Glutamatergic neuron (in vitro differentiated cells): ENCODE data around the gene LRRC36. TPM values are rescaled to one million over a fixed set of nuclear protein-coding genes. Genes with fewer than 3 reads are reported as not detected.

Experiments
- DNase-seq: peaks from one replicate; pipeline ENCODE4 v3.0.0; 2022
- H3K27ac Mint-ChIP-seq: one replicate; pipeline ENCODE4 v1.8.0; 2020; ENCODE audit warnings: mild to moderate bottlenecking, mixed read lengths, inconsistent platforms; ENCODE audit not compliant: unreplicated experiment
- H3K27me3 Mint-ChIP-seq: one replicate; pipeline ENCODE4 v1.8.0; 2020; ENCODE audit warnings: mild to moderate bottlenecking, moderate library complexity, mixed read lengths, inconsistent platforms; ENCODE audit not compliant: unreplicated experiment
- H3K36me3 Mint-ChIP-seq: one replicate; pipeline ENCODE4 v1.8.0; 2020; ENCODE audit warnings: mild to moderate bottlenecking, mixed read lengths, inconsistent platforms; ENCODE audit not compliant: unreplicated experiment
- H3K4me1 Mint-ChIP-seq: one replicate; pipeline ENCODE4 v1.8.0; 2020; ENCODE audit warnings: mild to moderate bottlenecking, low read depth, mixed read lengths, inconsistent platforms; ENCODE audit not compliant: unreplicated experiment
- H3K4me3 Mint-ChIP-seq: one replicate; pipeline ENCODE4 v1.8.0; 2020; ENCODE audit warnings: mild to moderate bottlenecking, mixed read lengths, inconsistent platforms; ENCODE audit not compliant: unreplicated experiment
- H3K9me3 Mint-ChIP-seq: one replicate; pipeline ENCODE4 v1.8.0; 2020; ENCODE audit warnings: mild to moderate bottlenecking, moderate library complexity, mixed read lengths, inconsistent platforms; ENCODE audit not compliant: unreplicated experiment
- CTCF ChIP-seq: fragments of 200-600 bp; sonication (generic); IDR thresholded peaks from one replicate; pipeline ENCODE4 v1.5.0; 2021; ENCODE audit not compliant: partially characterized antibody, unreplicated experiment
- total RNA-seq: library from RNA; stranded (reverse); fragmentation: NEBNext Ultra II Directional; extraction: Animal tissue kit (Norgen Biotek cat#: 25700); gene quantifications from one replicate; pipeline ENCODE4 v1.2.1, GENCODE V29; 2021; ENCODE audit not compliant: unreplicated experiment

The LRRC36 gene
- total RNA-seq, 1 donor from 2014 or later = not detected

- no peak for DNase-seq
- Mint-ChIP-seq H3K27ac (peak overlapping the region; percentile 68), H3K27me3 (peaks cover 27% of the 10 kb centered on the region), H3K36me3 (no peaks in the 10 kb centered on the region), H3K9me3 (peaks cover 12% of the 10 kb centered on the region), H3K4me1 (peaks cover 15% of the 10 kb centered on the region), H3K4me3 (peak overlapping the region; percentile 79)
- TF ChIP-seq CTCF = no peak
Measured at GRCh38 chr16:67431775-67432505, 105.3 kb downstream of the LRRC36 start.

DNA sequence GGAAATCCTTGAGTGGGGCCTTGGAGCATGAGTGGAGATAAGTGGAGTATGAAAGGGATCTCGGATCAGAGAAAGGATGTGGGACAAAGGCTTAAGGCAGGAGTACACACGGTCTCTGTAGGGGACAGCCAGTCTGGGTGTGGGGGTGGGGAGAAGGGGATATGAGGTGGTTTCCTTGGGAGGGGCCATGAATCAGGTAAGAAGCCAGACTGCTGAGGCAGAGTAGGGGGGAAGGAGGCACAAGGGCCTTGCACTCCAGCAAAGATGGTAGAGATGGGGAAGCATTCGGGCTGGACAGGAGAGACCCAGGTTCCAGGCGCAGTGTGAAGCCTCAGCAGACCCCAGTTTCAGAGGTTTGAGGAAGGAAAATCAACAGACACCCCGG lies 105.9 kb downstream of the LRRC36 start:
- peak overlapping the region; percentile 48 for H3K27ac Mint-ChIP-seq
- H3K27me3 Mint-ChIP-seq = peaks cover 29% of the 10 kb centered on the region
- H3K4me1 Mint-ChIP-seq = peaks cover 11% of the 10 kb centered on the region
- no peak for TF ChIP-seq CTCF
- H3K4me3 Mint-ChIP-seq = peak overlapping the region; percentile 77
- DNase-seq = no peak
- H3K36me3 Mint-ChIP-seq = no peaks in the 10 kb centered on the region
- peaks cover 11% of the 10 kb centered on the region for H3K9me3 Mint-ChIP-seq

GRCh38 chr16:67433131-67433719 lies 106.6 kb downstream of the LRRC36 start:
- H3K27me3 Mint-ChIP-seq = peaks cover 25% of the 10 kb centered on the region
- H3K36me3 Mint-ChIP-seq = no peaks in the 10 kb centered on the region
- H3K27ac Mint-ChIP-seq = no peak overlapping the region
- peaks cover 11% of the 10 kb centered on the region for H3K9me3 Mint-ChIP-seq
- TF ChIP-seq CTCF = no peak
- no peak overlapping the region for H3K4me3 Mint-ChIP-seq
- H3K4me1 Mint-ChIP-seq = peaks cover 10% of the 10 kb centered on the region
- no peak for DNase-seq

Other genes with a start within 250 kb of the LRRC36 start
- gene PHAF1, start 216.9 kb upstream of the LRRC36 start, total RNA-seq = 27.1 TPM
- gene B3GNT9, start 175.8 kb upstream of the LRRC36 start, total RNA-seq = 1.0 TPM
- 1.0 TPM for gene TRADD, start 166.9 kb upstream of the LRRC36 start, total RNA-seq
- gene FBXL8, start 166.9 kb upstream of the LRRC36 start, total RNA-seq = 3.1 TPM
- 7.2 TPM for gene HSF4, start 162.1 kb upstream of the LRRC36 start, total RNA-seq
- gene NOL3, start 156.3 kb upstream of the LRRC36 start, total RNA-seq = 8.8 TPM
- gene MATCAP1, start 142.9 kb upstream of the LRRC36 start, total RNA-seq = 197 TPM
- 3.6 TPM for gene EXOC3L1, start 136.7 kb upstream of the LRRC36 start, total RNA-seq
- gene E2F4, start 134.7 kb upstream of the LRRC36 start, total RNA-seq = 64.3 TPM
- gene ELMO3, start 127.7 kb upstream of the LRRC36 start, total RNA-seq = 2.1 TPM
- gene TMEM208, start 99.7 kb upstream of the LRRC36 start, total RNA-seq = 42.6 TPM
- gene FHOD1, start 79.3 kb upstream of the LRRC36 start, total RNA-seq = 18.8 TPM
- 1.4 TPM for gene SLC9A5, start 77.8 kb upstream of the LRRC36 start, total RNA-seq
- gene PLEKHG4, start 47.3 kb upstream of the LRRC36 start, total RNA-seq = 3.4 TPM
- gene KCTD19, start 74 bp upstream of the LRRC36 start, total RNA-seq = 1.0 TPM
- 21.7 TPM for gene TPPP3, start 66.7 kb downstream of the LRRC36 start, total RNA-seq
- 4.6 TPM for gene ZDHHC1, start 89.7 kb downstream of the LRRC36 start, total RNA-seq
- 6.0 TPM for gene HSD11B2, start 104.3 kb downstream of the LRRC36 start, total RNA-seq
- 111 TPM for gene ATP6V0D1, start 154.3 kb downstream of the LRRC36 start, total RNA-seq
- not detected for gene AGRP, start 156.7 kb downstream of the LRRC36 start, total RNA-seq
- gene RIPOR1, start 202.0 kb downstream of the LRRC36 start, total RNA-seq = 191 TPM
- gene CTCF, start 235.7 kb downstream of the LRRC36 start, total RNA-seq = 42.8 TPM